ENCODE data around the gene SLC24A3.

DNA sequence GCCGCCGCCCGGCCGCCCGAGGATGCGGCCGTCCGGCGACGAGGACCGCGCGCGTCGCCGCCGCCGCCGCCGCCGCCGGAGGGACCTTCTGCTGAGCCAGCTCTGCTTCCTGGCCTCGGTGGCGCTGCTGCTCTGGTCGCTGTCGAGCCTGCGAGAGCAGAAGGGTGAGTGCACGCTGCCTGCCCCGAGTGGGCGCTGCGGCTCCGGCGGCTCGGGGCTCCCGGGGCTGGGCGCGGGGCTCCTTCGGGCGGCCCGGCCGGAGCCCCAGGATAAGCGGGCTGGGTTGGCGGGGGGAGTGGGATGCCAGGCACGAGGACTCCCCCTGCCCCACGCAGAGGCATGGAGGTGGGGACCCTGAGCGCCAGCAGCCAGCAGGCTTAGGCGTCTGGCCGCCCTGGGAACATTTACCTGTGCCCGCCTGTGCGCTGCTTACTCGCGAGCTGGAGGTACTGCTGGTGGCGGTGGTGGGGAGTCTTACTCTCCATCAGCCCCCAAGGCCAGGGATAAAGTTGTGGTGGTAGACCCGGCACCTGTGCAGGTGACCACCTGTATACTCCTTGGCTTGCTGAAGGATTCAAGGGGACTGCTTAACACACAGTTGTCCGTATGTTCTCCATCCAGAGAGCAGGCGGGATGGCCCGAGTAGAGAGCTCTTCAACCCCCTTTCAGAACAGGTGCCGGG is 520 bp downstream of the SLC24A3 start:
- TF ChIP-seq, protein P1, sequence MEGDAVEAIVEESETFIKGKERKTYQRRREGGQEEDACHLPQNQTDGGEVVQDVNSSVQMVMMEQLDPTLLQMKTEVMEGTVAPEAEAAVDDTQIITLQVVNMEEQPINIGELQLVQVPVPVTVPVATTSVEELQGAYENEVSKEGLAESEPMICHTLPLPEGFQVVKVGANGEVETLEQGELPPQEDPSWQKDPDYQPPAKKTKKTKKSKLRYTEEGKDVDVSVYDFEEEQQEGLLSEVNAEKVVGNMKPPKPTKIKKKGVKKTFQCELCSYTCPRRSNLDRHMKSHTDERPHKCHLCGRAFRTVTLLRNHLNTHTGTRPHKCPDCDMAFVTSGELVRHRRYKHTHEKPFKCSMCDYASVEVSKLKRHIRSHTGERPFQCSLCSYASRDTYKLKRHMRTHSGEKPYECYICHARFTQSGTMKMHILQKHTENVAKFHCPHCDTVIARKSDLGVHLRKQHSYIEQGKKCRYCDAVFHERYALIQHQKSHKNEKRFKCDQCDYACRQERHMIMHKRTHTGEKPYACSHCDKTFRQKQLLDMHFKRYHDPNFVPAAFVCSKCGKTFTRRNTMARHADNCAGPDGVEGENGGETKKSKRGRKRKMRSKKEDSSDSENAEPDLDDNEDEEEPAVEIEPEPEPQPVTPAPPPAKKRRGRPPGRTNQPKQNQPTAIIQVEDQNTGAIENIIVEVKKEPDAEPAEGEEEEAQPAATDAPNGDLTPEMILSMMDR (conservative IDR thresholded peaks at IDR 0.05; ENCODE audit: low read depth in 2 of 2) = peak in 1 of 2 experiments; percentile 50; a peak in 2 of 4 replicates
- TF ChIP-seq POLR2AphosphoS5 (IDR thresholded peaks at IDR 0.05; ENCODE audit: low read depth) (no peak), EZH2phosphoT487 (IDR thresholded peaks at IDR 0.05; ENCODE audit: unreplicated experiment) (no peak), EZH2 (IDR thresholded peaks at IDR 0.05; ENCODE audit: low read depth, unreplicated experiment) (peak; percentile 50), CREB1 (CRISPR knock-in tag; IDR thresholded peaks at IDR 0.05; ENCODE audit: low read depth) (no peak), JUNB (IDR thresholded peaks at IDR 0.05; ENCODE audit: unreplicated experiment) (no peak), STAT1 (IDR thresholded peaks at IDR 0.05; ENCODE audit: unreplicated experiment) (no peak), NANOG (IDR thresholded peaks at IDR 0.05; ENCODE audit: borderline replicate concordance) (no peak)
- TF ChIP-seq, protein P2, sequence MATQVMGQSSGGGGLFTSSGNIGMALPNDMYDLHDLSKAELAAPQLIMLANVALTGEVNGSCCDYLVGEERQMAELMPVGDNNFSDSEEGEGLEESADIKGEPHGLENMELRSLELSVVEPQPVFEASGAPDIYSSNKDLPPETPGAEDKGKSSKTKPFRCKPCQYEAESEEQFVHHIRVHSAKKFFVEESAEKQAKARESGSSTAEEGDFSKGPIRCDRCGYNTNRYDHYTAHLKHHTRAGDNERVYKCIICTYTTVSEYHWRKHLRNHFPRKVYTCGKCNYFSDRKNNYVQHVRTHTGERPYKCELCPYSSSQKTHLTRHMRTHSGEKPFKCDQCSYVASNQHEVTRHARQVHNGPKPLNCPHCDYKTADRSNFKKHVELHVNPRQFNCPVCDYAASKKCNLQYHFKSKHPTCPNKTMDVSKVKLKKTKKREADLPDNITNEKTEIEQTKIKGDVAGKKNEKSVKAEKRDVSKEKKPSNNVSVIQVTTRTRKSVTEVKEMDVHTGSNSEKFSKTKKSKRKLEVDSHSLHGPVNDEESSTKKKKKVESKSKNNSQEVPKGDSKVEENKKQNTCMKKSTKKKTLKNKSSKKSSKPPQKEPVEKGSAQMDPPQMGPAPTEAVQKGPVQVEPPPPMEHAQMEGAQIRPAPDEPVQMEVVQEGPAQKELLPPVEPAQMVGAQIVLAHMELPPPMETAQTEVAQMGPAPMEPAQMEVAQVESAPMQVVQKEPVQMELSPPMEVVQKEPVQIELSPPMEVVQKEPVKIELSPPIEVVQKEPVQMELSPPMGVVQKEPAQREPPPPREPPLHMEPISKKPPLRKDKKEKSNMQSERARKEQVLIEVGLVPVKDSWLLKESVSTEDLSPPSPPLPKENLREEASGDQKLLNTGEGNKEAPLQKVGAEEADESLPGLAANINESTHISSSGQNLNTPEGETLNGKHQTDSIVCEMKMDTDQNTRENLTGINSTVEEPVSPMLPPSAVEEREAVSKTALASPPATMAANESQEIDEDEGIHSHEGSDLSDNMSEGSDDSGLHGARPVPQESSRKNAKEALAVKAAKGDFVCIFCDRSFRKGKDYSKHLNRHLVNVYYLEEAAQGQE (IDR thresholded peaks at IDR 0.05; ENCODE audit: unreplicated experiment) = no peak
- TF ChIP-seq, protein P3, sequence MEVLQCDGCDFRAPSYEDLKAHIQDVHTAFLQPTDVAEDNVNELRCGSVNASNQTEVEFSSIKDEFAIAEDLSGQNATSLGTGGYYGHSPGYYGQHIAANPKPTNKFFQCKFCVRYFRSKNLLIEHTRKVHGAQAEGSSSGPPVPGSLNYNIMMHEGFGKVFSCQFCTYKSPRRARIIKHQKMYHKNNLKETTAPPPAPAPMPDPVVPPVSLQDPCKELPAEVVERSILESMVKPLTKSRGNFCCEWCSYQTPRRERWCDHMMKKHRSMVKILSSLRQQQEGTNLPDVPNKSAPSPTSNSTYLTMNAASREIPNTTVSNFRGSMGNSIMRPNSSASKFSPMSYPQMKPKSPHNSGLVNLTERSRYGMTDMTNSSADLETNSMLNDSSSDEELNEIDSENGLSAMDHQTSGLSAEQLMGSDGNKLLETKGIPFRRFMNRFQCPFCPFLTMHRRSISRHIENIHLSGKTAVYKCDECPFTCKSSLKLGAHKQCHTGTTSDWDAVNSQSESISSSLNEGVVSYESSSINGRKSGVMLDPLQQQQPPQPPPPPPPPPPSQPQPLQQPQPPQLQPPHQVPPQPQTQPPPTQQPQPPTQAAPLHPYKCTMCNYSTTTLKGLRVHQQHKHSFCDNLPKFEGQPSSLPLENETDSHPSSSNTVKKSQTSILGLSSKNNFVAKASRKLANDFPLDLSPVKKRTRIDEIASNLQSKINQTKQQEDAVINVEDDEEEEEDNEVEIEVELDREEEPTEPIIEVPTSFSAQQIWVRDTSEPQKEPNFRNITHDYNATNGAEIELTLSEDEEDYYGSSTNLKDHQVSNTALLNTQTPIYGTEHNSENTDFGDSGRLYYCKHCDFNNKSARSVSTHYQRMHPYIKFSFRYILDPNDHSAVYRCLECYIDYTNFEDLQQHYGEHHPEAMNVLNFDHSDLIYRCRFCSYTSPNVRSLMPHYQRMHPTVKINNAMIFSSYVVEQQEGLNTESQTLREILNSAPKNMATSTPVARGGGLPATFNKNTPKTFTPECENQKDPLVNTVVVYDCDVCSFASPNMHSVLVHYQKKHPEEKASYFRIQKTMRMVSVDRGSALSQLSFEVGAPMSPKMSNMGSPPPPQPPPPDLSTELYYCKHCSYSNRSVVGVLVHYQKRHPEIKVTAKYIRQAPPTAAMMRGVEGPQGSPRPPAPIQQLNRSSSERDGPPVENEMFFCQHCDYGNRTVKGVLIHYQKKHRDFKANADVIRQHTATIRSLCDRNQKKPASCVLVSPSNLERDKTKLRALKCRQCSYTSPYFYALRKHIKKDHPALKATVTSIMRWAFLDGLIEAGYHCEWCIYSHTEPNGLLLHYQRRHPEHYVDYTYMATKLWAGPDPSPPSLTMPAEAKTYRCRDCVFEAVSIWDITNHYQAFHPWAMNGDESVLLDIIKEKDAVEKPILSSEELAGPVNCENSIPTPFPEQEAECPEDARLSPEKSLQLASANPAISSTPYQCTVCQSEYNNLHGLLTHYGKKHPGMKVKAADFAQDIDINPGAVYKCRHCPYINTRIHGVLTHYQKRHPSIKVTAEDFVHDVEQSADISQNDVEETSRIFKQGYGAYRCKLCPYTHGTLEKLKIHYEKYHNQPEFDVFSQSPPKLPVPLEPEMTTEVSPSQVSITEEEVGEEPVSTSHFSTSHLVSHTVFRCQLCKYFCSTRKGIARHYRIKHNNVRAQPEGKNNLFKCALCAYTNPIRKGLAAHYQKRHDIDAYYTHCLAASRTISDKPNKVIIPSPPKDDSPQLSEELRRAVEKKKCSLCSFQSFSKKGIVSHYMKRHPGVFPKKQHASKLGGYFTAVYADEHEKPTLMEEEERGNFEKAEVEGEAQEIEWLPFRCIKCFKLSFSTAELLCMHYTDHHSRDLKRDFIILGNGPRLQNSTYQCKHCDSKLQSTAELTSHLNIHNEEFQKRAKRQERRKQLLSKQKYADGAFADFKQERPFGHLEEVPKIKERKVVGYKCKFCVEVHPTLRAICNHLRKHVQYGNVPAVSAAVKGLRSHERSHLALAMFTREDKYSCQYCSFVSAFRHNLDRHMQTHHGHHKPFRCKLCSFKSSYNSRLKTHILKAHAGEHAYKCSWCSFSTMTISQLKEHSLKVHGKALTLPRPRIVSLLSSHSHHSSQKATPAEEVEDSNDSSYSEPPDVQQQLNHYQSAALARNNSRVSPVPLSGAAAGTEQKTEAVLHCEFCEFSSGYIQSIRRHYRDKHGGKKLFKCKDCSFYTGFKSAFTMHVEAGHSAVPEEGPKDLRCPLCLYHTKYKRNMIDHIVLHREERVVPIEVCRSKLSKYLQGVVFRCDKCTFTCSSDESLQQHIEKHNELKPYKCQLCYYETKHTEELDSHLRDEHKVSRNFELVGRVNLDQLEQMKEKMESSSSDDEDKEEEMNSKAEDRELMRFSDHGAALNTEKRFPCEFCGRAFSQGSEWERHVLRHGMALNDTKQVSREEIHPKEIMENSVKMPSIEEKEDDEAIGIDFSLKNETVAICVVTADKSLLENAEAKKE (CRISPR knock-in tag; IDR thresholded peaks at IDR 0.05) = no peak
- TF ChIP-seq, protein P4, sequence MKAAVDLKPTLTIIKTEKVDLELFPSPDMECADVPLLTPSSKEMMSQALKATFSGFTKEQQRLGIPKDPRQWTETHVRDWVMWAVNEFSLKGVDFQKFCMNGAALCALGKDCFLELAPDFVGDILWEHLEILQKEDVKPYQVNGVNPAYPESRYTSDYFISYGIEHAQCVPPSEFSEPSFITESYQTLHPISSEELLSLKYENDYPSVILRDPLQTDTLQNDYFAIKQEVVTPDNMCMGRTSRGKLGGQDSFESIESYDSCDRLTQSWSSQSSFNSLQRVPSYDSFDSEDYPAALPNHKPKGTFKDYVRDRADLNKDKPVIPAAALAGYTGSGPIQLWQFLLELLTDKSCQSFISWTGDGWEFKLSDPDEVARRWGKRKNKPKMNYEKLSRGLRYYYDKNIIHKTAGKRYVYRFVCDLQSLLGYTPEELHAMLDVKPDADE (IDR thresholded peaks at IDR 0.05) = no peak
